Amygdala (tissue), 56 donors: Measurements from ENCODE around the gene HVCN1.

ENCODE experiments used
- DNase-seq, 56 donors: peaks; one replicate each; lab custom pipeline; 2025; lab: John Stamatoyannopoulos, UW

Gene HVCN1

GRCh38 chr12:110622582-110622981 lies 66.3 kb downstream of the HVCN1 start:
- DNase-seq: no peak

- DNase-seq: no peak
Observed at GRCh38 chr12:110619534-110619953, 69.4 kb downstream of the HVCN1 start.

GRCh38 chr12:110616471-110617115 lies 72.3 kb downstream of the HVCN1 start:
- DNase-seq: no peak

- DNase-seq: no peak
Observed at GRCh38 chr12:110615171-110615570, 73.7 kb downstream of the HVCN1 start.

- DNase-seq: peak; percentile 66 to 98 (median 94)
Observed at GRCh38 chr12:110613771-110614684, 74.9 kb downstream of the HVCN1 start, which contains the start of gene TCTN1. TSS of gene TCTN1 (plus strand) at chr12:110614129. CDS start at chr12:110614183, 54 bp downstream.

- DNase-seq: no peak
Observed at GRCh38 chr12:110613071-110613770, 75.7 kb downstream of the HVCN1 start.

- DNase-seq: no peak
Observed at GRCh38 chr12:110606253-110606611, 82.7 kb downstream of the HVCN1 start.

- DNase-seq: peak in 14 of 56 donors; percentile 2 to 52 (median 8)
Observed at GRCh38 chr12:110602085-110602814, 86.7 kb downstream of the HVCN1 start.

GRCh38 chr12:110600254-110600653 lies 88.7 kb downstream of the HVCN1 start:
- DNase-seq: peak in 1 of 56 donors; percentile 45

- DNase-seq: no peak
Observed at GRCh38 chr12:110599334-110599733, 89.6 kb downstream of the HVCN1 start.
